Measurements from ENCODE around the gene SLX4IP. TPM values are rescaled to one million over a fixed set of nuclear protein-coding genes. Genes with fewer than 3 reads are reported as not detected.

The SLX4IP gene
- polyA plus RNA-seq, 1 donor, result 12.6 TPM

DNA sequence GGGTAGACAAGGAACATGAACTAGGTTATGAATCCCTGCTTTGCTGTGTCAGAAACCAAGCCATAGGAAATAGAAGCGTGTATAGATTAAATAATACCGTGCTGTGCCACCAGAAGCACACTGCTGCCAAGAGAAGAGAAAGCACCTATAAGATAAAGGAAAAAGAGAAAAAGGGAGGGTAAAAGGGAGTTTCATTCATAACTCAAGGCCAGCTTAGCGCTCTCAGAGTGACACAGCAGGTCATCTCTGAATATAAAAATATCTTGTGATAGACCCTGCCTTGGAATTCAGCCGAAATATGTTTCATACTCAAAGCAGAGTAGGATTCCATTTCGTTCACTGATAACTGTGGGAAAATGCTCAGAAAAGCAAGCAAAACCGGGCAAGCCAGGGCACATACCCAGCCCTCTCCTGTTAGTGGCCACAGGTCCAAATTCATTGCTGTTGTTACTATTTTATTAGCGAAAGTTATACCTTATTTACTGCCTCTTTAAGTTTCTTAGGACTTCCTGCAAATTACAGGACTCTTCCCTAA is 230.0 kb downstream of the SLX4IP start:
- DNase-seq, result no peak

GRCh38 chr20:10665791-10666190 is 230.7 kb downstream of the SLX4IP start:
- DNase-seq, result no peak

DNA sequence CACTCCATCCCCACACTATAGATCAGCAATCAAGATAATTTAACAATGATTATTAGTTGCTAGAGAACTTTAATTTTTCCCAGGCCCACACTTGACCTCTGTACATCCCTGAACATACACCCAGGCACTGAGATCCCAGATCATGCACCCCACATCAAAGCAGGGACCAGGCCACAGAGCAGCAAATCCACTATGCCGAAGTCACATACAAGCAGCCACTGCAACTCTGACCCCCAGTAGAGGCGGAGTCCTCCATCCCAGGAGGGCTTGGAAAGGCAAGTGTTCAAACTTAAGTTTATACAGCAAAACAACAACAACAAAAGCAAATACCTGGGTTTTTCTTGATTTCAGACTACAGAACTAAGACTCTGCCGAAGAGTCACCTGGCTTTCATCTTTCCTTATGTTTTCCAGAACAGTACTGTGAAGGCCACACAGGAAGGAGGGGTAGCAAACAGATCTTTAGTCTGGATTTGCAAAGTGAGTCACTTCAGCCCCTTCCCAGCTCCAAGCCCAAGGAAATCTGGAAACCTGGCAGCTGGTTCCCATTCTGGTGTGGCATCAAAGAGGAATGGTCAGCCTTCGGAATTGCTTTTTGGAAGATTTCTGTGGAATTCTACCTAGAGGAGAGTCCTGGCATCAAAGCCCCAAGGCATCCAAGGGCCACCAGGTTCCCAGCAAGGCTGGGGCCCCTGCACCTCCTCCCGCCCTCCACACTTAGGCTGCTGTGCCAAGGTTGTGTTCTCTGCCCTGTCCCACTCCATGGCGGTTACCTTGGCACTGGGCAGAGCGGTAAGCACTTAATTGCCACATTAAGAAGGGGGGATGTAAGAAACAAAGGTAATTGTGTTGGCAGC is 231.3 kb downstream of the SLX4IP start:
- no peak for DNase-seq

DNA sequence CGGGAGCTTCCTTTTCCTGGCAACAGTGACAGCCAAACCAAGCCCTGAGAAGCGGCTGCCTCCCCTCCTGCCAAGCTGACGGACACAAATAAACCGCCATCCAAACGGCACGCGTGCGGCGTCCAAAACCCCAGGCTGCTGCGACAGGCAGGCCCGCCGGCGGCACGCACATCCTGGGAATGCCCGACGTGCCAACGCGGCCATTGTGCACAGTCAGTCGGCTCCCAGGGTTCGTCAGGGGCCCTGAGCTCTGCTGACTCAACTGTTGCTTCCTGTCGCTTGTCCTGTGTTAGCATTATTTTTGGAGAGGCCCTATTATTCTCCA is 231.9 kb downstream of the SLX4IP start:
- no peak for DNase-seq

- DNase-seq, result no peak
Measured at GRCh38 chr20:10667560-10668167, 232.6 kb downstream of the SLX4IP start.

DNA sequence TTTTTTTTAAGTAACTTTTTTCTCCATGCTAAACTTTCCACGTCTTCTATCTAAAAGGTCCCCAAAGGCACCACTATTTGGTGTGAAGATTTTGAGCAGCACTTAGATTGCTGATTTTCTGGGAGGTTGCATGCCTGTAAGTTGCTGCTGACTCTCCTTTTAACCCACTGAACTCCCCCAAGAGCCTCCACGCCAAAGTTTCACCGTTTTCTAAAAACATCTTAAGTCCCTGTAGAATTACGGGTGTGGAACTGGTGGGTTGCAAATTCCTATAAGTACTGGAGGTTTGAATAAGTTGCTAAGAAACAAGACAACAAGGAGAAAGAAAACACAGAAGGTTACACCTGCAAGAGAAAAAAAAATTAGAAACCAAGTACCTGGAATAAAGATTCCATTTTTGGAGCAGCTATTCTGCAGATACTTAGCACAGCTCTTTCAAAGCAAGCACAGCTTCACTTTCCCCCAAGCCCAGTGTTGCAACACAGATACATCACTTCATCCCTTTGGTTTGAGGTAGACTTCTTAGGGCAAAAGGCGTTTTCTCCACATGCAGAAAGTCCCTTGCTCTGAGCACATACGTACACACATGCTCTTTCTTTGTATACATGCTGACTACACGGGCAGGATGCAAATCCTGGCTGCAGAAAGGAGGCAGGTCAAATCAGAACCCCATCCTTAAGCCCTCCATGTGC is 233.7 kb downstream of the SLX4IP start:
- no peak for DNase-seq

DNA sequence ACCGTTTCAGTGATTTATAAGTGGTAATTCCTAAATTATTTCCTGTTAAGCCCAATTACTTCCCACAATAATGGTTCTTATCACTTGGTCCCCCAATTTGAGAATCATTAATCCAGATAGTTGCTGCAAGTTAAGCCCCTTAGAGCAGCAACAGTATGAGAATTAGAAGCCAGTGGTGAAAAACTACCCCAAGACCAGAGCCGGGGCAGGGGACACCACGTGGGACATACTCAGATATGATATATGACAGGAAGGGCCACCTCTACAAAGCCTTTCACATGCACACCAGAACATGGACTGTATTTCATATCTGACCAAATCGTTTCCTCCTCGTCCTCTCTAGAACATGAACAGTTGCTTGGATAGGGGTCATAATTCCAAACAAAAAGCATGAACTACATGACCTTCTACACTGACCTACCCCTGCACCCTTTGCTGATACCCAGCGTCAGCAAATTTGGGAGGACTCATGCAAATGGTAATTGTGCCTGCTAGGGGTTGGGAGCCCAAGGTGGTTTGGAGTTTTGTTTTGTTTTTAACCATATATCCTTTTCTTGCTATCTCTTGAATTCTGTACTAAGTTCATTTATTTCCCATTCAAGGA is 234.8 kb downstream of the SLX4IP start:
- no peak for DNase-seq

- no peak for DNase-seq
Measured at GRCh38 chr20:10670501-10671220, 235.6 kb downstream of the SLX4IP start.

DNA sequence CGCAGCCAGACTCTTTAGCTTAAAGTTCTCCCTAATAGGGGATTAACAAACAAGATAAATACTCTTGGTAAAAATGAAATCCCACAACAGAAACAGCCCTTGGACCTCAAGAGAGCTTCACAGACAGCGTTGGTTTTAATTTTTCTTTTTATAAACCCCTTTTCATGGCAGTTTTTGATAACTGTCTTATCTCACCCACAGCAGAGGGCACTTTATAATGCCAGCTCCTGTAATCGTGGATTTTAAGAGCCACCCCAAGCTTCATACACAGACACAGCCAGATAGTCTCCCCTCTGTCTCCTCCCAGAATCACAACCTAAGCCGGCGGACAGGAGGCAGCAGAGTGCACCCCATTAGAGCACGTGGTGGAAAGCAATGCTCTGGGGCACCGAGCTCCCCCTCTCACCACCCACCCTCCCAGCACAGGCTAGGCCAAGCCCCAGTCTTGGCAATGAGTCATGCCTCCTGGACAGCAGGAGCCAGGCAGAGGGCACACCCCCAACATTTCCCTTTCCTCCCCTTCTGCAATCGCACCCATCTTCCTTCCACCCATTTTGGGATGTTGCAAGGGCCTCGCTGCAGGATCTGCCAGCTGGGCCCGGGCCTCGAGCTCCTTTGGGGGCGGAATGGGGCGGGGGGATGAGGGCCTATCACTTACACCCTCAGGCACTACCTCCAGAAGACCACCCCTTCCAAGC is 236.3 kb downstream of the SLX4IP start:
- DNase-seq, result no peak

DNA sequence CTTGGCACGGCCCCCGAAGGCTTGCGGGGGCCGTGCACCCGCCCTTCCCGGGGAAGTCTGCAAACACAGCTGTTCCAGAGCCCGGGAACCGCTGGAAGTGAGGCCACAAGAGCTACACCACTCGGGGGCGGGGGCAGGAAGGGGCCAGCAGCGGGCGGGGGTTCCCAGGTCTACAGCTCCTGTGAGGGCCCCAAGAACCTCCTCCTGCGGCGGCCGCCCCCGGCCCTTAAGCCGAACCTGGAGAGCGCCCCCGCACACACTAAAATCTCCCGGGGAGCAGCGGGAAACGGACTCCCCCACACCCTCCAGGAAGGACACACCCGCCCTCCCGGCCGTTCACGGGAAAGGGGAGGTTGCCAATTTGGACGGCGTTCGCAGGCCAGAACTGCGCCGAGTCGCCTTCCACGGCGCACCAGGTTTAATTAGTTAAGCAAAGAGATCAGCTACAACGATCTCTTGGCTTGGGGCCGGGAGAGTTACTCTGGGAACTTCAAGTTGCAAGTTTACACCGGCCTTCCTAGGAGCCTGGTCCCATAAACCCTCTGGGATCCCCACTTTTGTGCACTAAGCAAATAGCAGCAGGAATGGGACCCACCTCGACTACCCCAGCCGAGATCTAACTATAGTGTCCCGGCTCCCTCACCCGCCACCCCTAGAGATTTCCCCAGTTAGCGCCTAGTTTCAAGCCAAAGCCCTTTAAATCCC is 237.0 kb downstream of the SLX4IP start:
- no peak for DNase-seq

GRCh38 chr20:10672624-10673127 is 237.6 kb downstream of the SLX4IP start:
- no peak for DNase-seq

DNA sequence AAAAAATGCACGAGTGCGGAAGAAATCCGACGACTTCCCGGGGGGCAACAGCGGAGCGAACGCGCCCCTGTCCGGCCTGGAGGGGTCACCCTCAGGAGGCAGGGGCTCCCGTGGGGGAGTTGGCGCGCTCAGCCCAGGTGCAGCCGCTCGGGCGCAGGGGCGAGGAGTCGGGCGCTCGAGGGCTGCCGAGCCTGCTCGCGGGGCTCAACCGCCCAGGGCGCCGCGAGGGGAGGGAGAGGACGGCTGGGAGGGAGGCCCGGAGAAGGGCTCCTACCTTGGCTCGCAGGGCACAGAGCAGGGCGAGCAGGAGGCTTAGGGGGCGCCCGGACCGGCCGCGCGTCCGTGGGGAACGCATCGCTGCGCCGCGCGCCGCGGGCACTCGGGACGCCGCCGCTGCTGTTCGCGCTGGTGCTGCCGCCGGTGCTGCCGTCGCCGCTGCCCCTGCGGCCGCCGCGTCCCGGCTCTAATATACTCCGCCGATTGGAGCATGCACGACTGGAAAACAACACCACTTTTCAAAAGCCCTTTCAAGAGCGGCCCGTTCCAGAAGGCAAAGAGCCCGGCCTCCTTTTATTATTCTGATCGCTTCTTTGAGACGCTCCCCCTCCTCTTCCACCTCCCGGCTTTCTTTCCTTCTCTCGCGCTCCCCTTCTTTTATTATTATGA is 238.2 kb downstream of the SLX4IP start:
- DNase-seq, result no peak

DNA sequence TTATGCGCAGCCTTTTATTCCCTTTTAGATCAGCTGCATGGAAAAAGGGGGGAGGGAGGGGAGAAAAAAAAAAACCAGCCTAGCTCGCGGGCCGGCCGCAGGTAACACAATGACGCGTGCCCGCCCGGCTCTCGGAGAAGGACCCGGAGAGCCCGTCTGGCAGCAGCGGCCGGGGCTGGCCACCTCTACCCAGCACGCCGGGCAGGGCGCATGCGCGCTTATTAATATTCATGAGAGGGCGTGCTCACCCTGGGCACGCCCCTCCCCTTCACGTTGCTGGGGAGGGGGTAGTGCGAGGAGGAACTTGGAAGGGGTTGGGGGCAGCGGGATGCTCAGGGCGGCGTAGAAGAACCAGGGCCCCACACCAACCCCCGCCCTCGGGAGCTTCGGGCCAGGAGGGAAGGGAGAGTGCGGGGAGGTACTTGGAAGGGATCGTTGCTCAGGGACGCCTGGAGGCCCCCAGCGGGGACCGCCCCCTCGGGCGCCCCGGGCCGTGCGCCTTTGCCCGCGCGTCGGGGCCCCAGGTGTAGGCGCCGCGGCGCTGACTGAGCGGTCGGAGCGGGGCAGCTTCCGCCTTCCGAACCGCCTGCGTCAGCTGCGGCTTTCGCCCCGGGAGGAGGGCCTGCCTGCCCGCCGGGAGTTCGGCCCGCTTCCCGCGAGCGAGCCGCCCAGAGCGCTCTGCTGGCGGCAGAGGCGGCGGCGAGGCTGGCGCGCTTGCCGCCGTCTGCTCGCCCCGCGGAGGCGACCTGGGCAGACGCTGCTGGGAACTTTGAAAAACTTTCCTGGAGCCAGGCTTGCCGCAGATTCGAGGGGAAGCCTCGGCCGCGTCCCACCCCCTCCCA is 239.0 kb downstream of the SLX4IP start, which contains the start of gene JAG1:
Gene JAG1, minus strand, starts transcription at position 158 of the 842 bp plus-strand sequence. CDS start 469 bp downstream, outside the sequence.
- DNase-seq, result peak; percentile 96

- DNase-seq, result no peak
Measured at GRCh38 chr20:10674684-10675449, 239.8 kb downstream of the SLX4IP start.

GRCh38 chr20:10675450-10675848 is 240.3 kb downstream of the SLX4IP start:
- no peak for DNase-seq

DNA sequence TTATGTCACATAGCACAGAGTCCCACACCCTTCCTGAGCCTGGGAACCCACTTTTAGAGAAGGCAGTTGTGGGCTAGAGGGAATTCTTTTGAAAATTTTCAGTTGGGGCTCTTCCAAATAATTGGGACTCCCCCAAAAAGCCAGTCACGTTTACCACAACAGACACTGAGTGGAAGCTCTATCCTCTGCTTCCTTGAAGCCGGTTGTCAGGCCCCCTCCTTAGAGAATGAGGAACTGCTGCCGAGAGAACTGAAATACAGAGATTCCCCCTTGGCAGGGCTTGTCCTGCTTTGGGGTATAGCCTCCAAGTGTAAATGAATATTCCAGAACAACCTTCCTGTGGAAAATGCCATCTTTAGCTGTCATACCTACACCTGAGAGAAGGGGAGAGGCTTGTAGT is 241.4 kb downstream of the SLX4IP start:
- no peak for DNase-seq

Measured in left kidney (tissue), 2 donors.